Lower leg skin (tissue), 4 donors: ENCODE data around the gene BAIAP2. TPM values are rescaled to one million over a fixed set of nuclear protein-coding genes. Genes with fewer than 3 reads are reported as not detected.

Source experiments
- DNase-seq, 2 donors: peaks; one replicate each; pipeline ENCODE4 v3.0.0-alpha.2; 2019; ENCODE audit warnings: low spot score in 2 of 2
- H3K4me3 ChIP-seq: fragments of 200-600 bp; sonication (generic); 2 replicates; pipeline ENCODE4 v1.5.1; 2017; ENCODE audit warnings: mild to moderate bottlenecking, low read depth; ENCODE audit not compliant: poor library complexity, severe bottlenecking
- CTCF ChIP-seq, 3 donors: fragments of 450-650 bp; IDR thresholded peaks; one replicate each; pipeline ENCODE4 v1.5.1; 2016; ENCODE audit warnings: antibody characterized with exemption in 3 of 3, mild to moderate bottlenecking in 3 of 3, moderate library complexity in 2 of 3
- POLR2A ChIP-seq, 2 donors: fragments of 450-650 bp; IDR thresholded peaks; one replicate each; pipeline ENCODE4 v1.6.1; 2016 to 2017; ENCODE audit warnings: antibody characterized with exemption in 2 of 2, mild to moderate bottlenecking in 1 of 2, moderate library complexity in 1 of 2
- WGBS, 2 donors: methylation state at CpG; one replicate each; pipeline ENCODE4 v1.1.5; 2018; 5-methylcytosine and 5-hydroxymethylcytosine counted together
- intact Hi-C: fragments of 100-400 bp; cut with DNase I; formaldehyde crosslinking; loops from one replicate; pipeline ENCODE4 v1.15.0; 2023; ENCODE audit warnings: low total_unique reads
- total RNA-seq, 4 donors: library from RNA; depleted of rRNA; stranded (reverse); fragments of >200 nt; gene quantifications; one replicate each; pipeline ENCODE4 v1.1.0, GENCODE V29; 2016

BAIAP2 gene
- total RNA-seq, 4 donors from 2014 or later: 190 to 308 (median 224) TPM

GRCh38 chr17:81148571-81148970 lies 113.6 kb downstream of the BAIAP2 start:
- 81 to 84% methylated on average over 15 of the region's 15 CpGs for WGBS, 2 donors
- DNase-seq: no peak
- H3K4me3 ChIP-seq: no peak overlapping the region
- TF ChIP-seq CTCF (IDR thresholded peaks at IDR 0.05): no peak
- TF ChIP-seq POLR2A (IDR thresholded peaks at IDR 0.05): no peak
- intact Hi-C loops: no loop called here

- TF ChIP-seq POLR2A (IDR thresholded peaks at IDR 0.05) (no peak), CTCF (IDR thresholded peaks at IDR 0.05) (no peak)
- no peak for DNase-seq
- 77 to 84% methylated on average over 12 to 14 of the region's 14 CpGs for WGBS, 2 donors
- intact Hi-C loops: no loop called here
- H3K4me3 ChIP-seq: no peak overlapping the region
Observed at GRCh38 chr17:81148986-81149533, 114.1 kb downstream of the BAIAP2 start.

- no peak for TF ChIP-seq CTCF (IDR thresholded peaks at IDR 0.05)
- TF ChIP-seq POLR2A (IDR thresholded peaks at IDR 0.05): no peak
- intact Hi-C loops: no loop called here
- DNase-seq: peak in 1 of 2 donors; percentile 33
- WGBS, 2 donors: 71 to 73% methylated on average over 6 to 8 of the region's 14 CpGs
- no peak overlapping the region for H3K4me3 ChIP-seq
Observed at GRCh38 chr17:81150377-81151077, 115.6 kb downstream of the BAIAP2 start.

GRCh38 chr17:81151278-81151677 lies 116.3 kb downstream of the BAIAP2 start:
- intact Hi-C loops: no loop called here
- no peak for DNase-seq
- TF ChIP-seq POLR2A (IDR thresholded peaks at IDR 0.05) (no peak), CTCF (IDR thresholded peaks at IDR 0.05) (no peak)
- 68 to 89% methylated on average over 5 to 6 of the region's 13 CpGs for WGBS, 2 donors
- no peak overlapping the region for H3K4me3 ChIP-seq

- no peak for TF ChIP-seq POLR2A (IDR thresholded peaks at IDR 0.05)
- TF ChIP-seq CTCF (IDR thresholded peaks at IDR 0.05): no peak
Observed at GRCh38 chr17:81152288-81152828, 117.4 kb downstream of the BAIAP2 start.

More at GRCh38 chr17:81152288-81152828, 117.4 kb downstream of the BAIAP2 start:
- WGBS, 2 donors: 75 to 79% methylated on average over 8 of the region's 8 CpGs
- no peak overlapping the region for H3K4me3 ChIP-seq
- intact Hi-C loops: no loop called here
- no peak for DNase-seq
